ENCODE data around the gene FRS3.

DNA sequence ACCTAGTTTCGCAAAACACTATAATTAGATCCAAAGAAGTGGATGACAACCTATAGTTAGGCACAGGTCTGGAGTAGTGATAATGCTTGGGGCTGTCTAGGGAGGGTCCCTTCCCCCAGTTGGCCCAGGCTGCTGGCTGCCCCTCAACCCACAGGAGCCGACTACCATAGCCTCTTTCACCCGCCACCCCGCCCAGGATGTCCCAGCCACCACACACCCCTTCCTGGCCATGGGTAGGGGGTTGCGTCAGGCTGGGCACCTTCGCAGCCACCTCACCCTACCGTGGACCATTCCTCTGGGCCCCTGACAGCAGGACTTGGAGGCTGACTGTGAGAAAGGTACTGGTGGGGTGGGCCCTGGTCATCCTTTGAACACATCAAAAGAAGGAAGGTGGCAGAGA lies 52.8 kb downstream of the FRS3 start:
- TF ChIP-seq, protein P1, sequence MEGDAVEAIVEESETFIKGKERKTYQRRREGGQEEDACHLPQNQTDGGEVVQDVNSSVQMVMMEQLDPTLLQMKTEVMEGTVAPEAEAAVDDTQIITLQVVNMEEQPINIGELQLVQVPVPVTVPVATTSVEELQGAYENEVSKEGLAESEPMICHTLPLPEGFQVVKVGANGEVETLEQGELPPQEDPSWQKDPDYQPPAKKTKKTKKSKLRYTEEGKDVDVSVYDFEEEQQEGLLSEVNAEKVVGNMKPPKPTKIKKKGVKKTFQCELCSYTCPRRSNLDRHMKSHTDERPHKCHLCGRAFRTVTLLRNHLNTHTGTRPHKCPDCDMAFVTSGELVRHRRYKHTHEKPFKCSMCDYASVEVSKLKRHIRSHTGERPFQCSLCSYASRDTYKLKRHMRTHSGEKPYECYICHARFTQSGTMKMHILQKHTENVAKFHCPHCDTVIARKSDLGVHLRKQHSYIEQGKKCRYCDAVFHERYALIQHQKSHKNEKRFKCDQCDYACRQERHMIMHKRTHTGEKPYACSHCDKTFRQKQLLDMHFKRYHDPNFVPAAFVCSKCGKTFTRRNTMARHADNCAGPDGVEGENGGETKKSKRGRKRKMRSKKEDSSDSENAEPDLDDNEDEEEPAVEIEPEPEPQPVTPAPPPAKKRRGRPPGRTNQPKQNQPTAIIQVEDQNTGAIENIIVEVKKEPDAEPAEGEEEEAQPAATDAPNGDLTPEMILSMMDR (IDR thresholded peaks at IDR 0.05) = no peak
- no peak for TF ChIP-seq POLR2A (IDR thresholded peaks at IDR 0.05)
